Activated naive CD4-positive, alpha-beta T cell (primary cell): ENCODE measurements around the gene MAML2.
A peak's percentile ranks its signal among the peaks of the same experiment; 100 is the strongest.

ENCODE experiments used
- DNase-seq, 4 experiments: peaks; one replicate each; lab custom pipeline; 2025; lab: John Stamatoyannopoulos, UW

The MAML2 gene

DNA sequence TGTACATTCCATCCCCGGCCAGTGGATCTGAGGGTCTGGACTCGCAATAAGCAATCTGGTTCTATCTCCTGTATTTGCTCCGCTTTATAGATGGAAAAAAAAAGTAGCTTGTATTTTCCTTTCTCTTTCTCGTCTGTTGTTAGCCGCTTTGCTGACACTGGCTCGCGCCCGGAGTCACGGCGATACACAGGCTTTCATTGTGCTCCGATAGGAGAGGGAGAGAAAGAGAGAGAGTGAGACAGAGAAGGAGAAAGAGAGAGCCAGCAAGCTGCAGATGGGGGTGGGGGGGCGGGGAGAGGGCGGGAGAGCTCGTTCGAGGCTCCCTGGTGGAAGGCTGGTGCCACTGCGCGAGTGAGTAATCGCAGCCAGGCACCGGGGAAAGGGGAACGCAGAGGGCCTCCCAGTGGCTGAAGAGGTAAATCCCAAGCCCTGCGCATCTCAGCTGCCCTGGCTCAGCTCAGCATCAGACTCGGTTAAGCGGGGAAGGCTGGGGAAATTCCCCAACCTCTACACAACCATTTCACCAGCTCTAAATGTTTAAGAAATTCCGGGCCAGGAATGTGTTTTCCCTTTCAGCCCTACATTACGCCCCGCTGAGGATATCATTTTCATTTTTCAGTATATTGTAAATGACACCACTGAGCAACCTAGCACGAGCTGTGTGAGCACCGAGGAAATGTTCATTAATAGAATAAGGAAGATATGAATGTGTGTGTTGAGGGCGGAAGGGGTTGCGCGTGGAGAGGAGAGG, at the start of gene MAML2:
Gene MAML2, minus strand, starts transcription at position 235 of the 751 bp plus-strand sequence. CDS start 1,300 bp downstream, outside the sequence.
- peak; percentile 66 to 86 (median 75) for DNase-seq

DNA sequence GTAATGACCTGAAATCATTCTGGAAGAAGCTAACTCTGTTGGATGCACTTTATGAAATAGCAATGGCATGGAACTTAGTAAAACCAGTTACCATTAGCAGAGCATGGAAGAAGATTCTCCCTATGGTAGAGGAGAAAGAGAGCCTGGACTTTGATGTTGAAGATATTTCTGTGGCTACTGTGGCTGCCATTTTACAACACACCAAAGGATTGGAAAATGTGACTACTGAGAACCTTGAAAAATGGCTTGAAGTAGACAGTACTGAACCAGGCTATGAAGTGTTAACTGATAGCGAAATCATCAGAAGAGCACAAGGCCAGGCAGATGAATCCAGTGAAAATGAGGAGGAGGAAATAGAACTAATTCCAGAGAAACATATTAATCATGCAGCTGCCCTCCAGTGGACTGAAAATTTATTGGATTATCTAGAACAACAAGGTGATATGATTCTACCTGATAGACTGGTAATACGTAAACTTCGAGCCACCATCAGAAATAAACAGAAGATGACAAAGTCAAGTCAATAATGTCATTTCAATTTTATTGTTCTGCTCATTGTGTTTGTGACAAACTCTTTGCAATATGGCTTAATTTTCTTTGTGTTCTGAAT, 48.8 kb upstream of the MAML2 start:
- DNase-seq: no peak

DNA sequence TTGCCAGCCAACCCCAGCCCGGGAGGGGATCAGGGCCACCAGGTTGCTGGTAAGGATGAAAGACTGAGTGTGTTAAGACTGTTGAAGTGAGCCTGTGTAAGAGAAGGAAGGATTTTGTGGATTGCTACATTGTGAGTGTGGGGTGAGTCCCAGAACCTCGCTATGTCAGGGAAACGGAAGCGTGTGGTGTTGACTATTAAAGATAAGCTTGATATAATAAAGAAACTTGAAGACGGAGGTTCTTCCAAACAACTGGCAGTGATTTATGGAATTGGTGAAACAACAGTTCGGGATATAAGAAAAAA, 47.4 kb upstream of the MAML2 start:
- DNase-seq: no peak

DNA sequence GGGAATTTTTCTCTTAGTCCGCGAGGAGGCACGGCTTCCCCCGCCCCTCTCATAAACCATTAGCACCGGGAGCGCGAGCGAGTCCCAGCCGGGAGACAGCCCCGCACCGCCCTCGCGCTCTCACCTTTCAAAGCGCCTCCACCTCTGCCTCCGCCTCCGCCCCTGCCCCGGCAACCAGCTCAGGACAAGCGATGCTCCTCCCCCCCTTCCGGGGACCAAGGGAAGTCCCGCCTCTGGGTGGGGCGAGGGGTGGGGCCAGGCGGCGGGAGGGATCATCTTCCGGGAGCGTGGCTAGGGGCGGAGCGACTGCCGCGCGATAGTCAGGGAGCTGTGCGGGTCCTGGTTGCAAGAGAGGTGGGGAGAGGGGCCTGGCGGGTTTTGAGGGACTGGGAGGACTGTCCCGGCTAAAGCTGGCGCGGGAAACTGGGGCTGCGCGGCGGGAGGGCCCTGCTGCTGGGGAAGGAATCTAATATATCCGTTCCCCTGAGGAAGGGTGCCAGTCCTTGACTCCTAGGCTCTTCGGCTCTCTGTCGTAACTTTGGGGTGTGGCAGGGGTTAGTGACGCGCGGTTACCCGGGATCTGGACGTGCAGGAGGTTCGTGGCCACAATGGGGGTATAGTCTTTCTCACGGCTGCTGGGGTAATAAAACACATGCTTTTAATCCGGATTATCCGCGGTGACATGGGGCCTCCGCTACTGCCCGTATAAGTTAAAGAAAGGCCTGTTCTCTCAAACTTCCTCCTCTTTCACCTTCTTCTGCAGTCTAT, 46.9 kb upstream of the MAML2 start, which contains the start of the genes CCDC82 and JRKL:
Gene CCDC82, minus strand, starts transcription at position 193 of the 768 bp plus-strand sequence. CDS start 5,165 bp downstream, outside the sequence.
Gene JRKL, plus strand, starts transcription at position 294 of the 768 bp plus-strand sequence. CDS start 637 bp downstream, outside the sequence.
- DNase-seq: peak; percentile 94 to 99 (median 97)

DNA sequence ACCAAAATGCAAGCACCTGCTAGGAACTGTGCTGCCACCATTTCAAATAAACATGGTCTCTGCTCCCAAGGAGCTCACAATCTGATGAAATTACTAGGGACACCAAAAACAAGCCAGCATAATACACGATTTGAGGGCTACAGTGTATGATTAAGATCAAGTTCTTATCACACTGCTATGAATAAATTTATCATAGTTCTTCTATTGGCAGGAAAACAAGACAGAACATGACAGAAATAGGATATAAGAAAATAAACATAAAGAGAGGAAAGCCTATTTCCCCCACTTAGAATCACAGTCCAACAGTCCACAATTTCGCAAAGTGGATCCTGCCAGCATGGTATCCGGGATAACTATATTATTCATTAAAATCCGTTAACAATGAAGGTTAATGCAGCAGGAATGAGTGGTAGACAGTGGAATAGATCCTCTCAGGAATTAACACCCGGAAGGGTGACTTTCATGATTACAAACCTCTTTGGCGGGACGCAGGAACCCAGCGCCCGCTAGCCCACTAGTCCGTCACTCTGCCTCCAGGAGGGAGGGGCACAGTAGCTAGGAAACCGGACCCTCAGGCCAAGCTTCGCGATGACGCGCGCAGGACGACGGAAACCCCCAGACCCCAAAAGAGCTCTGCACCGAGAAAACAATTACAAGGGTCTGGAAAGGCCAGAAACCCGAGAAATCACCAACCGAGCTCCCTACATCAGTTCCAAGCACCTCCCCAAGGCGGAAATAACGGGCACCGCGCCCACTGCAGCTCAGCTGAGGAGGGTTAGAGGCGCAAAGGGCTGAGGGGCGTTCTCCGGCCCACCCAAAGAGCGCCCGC, 46.1 kb upstream of the MAML2 start:
- peak in 2 of 4 experiments; percentile 69 to 79 for DNase-seq

DNA sequence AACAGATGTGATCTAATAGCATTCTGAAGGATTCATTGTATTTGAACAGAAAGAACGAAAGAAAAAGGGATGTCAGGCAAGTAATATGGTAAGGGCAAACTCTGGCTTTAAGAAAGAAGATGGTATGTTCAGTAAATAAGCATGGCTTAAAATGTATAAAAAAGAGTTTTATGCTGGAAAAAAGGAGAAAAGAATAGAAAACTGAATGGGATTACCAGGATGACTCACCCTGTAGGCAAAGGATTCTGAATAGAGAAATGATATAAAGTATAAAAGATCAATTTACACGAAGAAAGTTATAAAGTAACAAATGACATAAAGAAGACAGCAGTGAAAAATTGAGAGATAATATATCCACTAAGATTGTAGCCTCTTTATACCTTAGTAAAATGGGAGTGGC, 42.2 kb upstream of the MAML2 start:
- DNase-seq: no peak

DNA sequence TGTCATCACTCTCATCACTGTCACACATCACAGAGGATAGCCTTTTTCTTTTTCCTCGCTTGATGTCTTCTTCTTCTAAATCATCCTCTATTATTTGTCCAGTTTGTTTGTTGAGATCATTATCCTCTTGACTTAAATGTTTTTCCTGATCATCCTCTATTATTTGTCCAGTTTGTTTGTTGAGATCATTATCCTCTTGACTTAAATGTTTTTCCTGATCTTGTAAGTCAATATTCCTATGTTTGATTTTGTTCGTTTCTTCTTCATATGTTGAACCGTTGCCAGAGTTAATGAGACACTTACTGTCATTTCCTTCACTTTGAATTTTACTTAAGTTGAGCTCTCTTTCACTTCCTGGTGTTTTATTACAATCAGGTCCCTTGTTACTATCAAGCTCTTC, 41.2 kb upstream of the MAML2 start:
- no peak for DNase-seq

DNA sequence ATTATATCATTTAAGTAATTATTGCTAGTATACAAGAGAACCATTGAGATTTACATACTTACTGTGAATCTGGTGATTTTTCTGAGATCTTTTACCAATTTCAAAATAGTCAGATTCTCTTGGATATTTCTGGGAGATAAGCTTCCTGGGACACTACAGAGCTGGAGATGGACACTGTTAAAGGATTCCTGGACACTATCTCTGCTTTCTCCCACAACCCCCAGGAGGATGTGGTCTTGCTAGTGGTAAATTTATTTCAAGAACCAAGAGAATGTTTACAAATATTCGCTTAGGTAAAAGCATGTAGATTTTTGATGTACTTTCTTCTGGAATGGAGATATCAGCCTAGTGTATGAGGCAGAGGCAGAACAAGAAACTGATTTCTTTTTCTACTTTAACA, 33.8 kb upstream of the MAML2 start:
- no peak for DNase-seq

DNA sequence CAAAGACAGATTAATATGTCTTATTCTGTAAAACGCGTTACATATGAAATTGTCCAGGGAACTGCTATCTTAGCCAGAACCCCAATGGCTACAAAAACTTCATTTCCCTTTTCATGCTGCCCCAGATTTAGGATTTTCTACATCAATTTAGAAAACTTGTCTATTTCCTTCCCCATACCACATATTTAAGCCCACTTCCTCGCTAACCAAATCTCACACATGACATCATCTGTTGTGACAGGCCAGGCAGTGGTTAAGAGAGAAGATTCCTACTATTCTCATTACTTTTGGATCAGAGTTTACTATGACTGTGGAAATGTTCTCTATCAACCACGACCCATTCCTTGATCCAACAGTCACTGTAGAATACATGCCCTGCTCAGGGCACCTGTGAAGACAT, 30.8 kb upstream of the MAML2 start:
- no peak for DNase-seq

DNA sequence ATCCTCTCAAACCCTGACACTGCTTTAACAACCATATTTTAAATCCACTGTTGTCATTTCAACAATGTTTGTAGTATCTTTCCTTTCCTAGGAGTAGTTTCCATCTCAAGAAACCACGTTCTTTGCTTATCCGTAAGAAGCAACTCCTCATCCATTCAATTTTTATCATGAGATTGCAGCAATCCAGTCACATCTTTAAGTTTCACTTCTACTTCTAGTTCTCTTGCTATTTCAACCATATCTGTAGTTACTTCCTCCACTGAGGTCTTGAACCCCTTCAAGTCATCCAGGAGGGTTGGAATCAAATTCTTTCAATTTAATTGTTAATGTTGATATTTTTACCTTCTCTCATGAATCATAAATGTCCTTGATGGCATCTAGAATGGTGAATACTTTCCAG, 24.3 kb upstream of the MAML2 start:
- DNase-seq: no peak

DNA sequence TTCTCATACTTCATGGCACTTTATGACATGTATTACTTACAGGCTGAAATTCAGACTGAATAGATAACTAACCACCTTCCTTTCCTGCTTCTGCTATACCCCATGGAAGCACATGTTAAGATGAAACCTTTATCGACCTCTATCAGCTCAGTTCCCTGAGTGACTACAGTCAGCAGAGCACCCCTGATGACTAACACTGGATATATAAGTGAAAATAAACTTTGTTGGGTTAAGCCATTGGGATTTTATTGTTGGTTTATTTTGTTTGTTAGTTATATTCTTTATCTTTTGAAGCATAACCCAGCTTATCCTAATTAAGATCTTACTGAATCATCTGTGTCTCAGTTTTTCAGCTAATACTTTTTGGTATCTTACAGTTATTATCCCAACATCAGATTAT, 23.0 kb upstream of the MAML2 start:
- no peak for DNase-seq

DNA sequence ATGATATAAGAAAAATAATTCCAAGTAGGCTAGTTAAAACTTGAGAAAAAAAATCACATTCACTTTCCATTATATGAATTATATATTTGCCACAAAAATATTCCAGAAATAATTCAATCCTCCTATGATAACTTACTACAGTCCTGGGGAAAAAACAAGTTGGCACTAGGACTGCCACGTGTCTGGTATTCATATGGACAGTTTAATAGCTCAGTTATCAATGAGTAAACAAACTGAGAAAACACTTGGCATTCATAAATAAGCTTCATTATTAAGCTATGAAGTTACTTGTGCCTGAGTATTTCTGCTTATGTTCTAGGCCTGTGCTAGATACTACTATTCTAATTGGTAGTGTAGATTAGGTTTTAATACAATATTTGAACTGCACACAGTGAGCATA, 22.5 kb upstream of the MAML2 start:
- DNase-seq: no peak

DNA sequence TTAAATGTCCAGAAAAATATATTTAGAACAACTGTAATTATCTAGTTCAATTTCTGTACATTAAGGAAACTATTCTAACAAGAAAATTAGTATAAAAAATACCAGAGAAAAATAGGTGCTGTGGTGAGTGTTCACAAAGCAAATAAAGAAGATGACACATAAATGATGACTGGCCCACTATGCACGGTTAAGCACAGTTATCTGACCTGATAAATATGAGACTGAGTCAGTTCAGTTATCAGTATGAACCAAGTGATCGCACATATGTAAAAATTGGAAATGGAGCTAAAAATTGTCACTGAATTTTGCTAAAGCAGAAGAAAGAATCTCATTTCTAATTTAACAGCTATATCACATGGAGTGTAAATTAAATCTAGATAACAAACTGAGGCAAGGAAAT, 18.8 kb upstream of the MAML2 start:
- no peak for DNase-seq

DNA sequence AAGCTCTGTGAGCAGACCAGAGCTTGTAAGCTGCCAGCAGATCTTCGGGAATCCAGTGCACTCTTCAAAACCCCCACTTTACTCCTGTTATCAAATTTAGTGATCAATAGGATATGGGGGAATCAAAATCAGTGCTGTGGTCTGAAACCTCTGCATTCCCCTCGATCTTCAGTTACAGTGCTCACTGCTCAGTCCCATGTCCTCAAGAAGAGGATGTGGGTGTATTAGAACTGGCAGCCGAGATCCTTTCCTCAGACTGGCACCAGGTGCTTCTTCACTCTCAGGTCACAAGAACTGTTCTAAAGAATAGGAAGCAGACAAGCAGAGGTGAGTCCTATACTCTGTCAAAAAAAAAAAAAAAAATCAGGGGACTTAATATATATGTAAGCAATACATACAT, 15.3 kb upstream of the MAML2 start:
- DNase-seq: no peak

DNA sequence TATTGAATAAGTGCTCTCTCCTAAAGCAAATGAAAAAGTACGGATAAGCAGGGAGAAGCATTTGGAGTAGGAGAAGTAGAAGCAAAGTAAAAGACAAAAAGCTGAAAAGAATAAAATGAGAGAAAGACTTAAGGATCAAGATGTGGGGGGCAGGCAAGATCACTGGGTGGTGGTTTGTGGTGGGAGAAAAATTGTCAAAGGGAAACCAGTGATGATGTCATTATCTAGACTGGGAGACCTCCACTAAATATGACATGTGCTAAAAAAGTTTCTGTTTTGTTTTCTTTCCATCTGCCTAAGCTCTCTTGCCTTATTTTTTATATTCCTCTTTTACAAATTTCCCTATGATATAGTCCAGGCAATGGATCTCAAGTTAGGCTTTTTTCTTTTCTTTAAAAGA, 14.8 kb upstream of the MAML2 start:
- DNase-seq: no peak

DNA sequence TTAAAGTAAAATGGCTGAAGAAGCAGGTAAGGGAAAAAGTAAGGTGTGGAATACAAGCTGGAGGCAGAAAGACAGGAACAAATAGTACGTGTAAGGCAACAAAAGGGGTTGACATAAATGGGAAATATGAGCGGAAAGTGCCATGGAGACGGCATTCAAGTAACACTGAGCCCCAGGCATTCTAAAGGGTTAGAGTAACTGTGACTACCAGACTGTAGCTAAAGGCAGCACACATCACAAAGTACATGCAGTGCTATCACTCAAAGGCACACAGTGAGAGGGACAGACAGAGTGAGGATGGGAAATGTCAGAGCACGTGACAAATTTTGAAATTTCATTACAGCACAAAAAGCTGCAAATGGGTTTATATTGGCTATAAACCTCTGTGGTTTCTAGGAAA, 13.9 kb upstream of the MAML2 start:
- no peak for DNase-seq

DNA sequence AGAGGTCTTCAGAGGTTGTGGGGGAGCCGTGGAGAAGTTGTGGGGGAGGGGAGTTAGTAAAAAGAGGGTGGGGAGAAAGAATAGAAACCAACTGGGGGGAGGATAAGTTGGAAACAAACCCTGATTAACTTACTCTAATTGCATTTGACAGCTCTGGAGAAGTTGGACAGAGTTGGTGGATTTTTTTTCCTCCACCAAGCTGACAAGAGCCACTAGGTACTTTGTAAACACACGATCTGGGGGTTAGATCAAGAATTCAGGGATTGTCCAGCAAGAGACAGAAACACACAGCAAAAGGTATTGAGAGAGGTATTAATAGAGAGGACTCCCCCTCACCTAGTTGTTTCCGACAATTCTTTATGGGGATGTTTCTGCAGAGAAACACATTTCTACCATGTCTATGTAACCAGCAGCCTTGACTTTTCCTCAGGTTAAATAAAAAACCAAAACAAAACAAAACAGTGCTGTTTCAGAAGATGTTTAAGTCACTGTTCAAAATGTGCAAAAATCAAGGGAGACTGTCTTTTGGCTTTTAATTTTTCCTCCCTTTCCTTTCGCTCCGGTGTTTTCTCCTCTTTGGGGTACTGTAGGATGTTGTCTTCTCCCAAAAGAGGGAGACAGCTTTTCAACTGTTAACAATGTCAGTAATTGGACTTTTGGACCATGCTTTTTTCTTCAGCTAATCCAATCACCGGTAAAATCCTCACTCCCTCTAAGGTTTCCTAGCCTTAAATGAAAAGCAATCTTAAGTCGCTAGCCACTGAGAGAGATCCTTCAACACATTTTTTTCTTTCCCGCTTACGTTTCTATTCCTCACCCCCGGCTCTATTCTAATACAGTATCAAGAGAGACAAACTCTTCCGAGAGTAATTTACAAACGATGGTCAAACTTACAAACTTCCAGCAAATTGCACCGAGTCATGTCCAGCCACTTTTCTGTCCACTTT, 708 bp downstream of the MAML2 start:
- no peak for DNase-seq

DNA sequence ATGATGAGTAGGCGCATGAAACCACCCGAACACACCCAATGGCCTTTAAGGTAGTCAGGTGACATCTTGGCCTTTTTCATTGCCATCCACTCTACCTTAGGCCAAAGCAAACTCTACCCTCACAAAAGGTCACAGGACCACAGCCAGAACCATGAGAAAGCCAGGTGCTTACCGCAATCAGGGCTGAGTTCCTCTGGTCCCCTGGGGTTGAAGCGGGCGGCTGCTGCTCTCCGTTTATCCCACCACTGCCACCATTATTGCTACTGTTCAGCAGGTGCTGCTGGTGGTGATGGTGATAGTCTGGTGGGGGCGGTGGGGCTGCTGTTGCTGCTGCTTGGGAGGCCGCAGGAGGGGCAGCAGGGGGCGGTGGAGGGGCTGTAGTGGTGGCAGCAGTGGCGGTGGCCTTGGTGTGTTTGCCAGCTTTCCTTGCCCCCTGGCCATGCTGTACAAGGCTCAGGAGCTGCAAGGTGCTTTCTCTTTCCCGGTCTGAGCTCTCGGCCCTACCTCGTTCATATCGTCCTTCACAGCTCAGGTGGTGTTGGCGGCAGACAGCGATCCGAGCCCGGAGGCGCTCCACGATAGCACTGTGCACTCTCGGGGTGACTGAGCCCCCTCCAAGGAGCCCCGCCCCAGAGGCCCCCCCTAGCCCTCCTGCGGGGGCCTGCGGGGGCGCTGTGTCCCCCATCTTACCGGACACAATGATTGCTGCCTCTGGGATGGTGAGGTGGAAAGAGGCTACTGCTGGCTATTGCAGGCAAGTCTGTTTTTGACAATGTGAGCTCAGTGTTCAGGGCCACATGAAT, 1.6 kb downstream of the MAML2 start:
- DNase-seq: peak in 3 of 4 experiments; percentile 21 to 63 (median 52)

DNA sequence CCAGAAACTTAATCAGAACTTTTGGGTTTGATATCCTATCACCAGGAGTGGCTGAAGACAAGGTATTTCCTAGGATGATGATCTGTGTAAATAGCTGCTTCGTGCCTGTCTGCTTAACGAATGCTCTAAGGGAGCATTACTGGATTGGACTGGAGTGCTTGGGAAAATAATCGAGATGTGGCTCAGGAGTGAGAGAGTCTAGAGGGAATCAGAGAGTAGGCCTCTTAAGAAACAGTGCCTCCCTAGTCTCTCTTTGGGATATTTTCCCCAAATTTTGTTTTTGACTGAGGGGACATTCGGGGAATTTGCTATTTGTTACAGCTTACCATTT, 2.5 kb downstream of the MAML2 start:
- no peak for DNase-seq
